Stimulated activated effector memory CD8-positive, alpha-beta T cell treated with anti-CD3 and anti-CD28 coated beads, Interleukin-12 subunit alpha, Interleukin-12 subunit beta, amount 100 ng/mL, for 72 hours (primary cell): ENCODE results near the gene RIMS4.

Source experiments
- ATAC-seq: fragments of 150-1000 bp; cut with Tn5 transposase; 2 replicates; pipeline ENCODE4 v1.10.0; 2021
- DNase-seq, 2 donors: peaks; one replicate each; pipeline ENCODE4 v3.0.0; 2021 to 2022; ENCODE audit warnings: low spot score in 2 of 2
- H3K27ac Mint-ChIP-seq: one replicate; pipeline ENCODE4 v1.8.0; 2022; ENCODE audit warnings: mild to moderate bottlenecking, mixed read lengths
- H3K36me3 Mint-ChIP-seq: one replicate; pipeline ENCODE4 v1.8.0; 2022; ENCODE audit warnings: mild to moderate bottlenecking, mixed read lengths
- H3K4me1 Mint-ChIP-seq: one replicate; pipeline ENCODE4 v1.8.0; 2022; ENCODE audit warnings: mixed read lengths
- H3K4me3 Mint-ChIP-seq: one replicate; pipeline ENCODE4 v1.8.0; 2022; ENCODE audit warnings: mild to moderate bottlenecking, mixed read lengths
- H3K9me3 Mint-ChIP-seq: one replicate; pipeline ENCODE4 v1.8.0; 2022; ENCODE audit warnings: mixed read lengths

Gene RIMS4

GRCh38 chr20:44810391-44811149, at the start of gene RIMS4:
RIMS4 (minus strand) TSS chr20:44810546; CDS start chr20:44810271, 275 bp downstream.
- Mint-ChIP-seq H3K9me3 (no peaks in the 10 kb centered on the region), H3K27ac (no peak within 1 kb of the TSS), H3K36me3 (no peaks in the 10 kb centered on the region), H3K4me3 (peak within 1 kb of the TSS; percentile 61), H3K4me1 (peaks cover 15% of the 10 kb centered on the region)
- ATAC-seq, result peak; percentile 44
- no peak for DNase-seq

DNA sequence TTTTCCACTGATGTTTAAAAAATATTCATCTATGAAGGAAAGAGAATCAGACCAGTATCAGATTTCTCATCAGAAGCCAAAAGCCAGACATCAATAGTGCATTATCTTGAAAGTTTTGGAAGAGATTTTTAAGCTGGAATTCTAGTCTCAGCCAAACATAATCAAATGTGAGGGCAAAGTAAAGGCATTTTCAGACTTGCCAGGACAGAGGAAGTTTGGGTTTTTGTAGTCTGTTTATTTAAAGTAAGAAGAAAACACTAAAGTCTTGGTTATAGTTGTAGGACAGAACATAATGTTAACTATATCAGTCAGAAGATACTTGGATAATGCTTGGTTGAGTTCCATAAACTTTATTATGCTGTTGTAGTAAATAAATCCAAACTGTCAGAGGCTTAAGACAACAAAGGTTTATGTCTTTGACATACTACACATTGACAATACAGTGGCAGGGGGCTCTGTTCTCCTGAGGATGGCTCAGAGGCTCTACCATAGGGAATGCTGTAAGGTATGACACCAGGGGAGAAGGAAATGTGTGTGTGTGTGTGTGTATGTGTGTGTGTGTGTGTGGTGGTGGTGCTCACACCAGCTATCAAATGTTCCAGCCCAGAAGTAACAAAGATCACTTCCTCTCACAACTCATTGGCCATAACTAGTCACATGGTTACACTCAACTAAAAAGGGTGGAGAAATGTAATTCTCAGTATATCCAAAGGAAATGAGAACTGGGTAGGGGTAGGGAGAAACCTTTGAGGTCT, 48.4 kb upstream of the RIMS4 start:
- no peak overlapping the region for H3K4me3 Mint-ChIP-seq
- ATAC-seq (no peak), DNase-seq (no peak)
- H3K36me3 Mint-ChIP-seq, result no peaks in the 10 kb centered on the region
- no peak overlapping the region for H3K27ac Mint-ChIP-seq
- H3K4me1 Mint-ChIP-seq, result peaks cover 8% of the 10 kb centered on the region
- H3K9me3 Mint-ChIP-seq, result peaks cover 3% of the 10 kb centered on the region

DNA sequence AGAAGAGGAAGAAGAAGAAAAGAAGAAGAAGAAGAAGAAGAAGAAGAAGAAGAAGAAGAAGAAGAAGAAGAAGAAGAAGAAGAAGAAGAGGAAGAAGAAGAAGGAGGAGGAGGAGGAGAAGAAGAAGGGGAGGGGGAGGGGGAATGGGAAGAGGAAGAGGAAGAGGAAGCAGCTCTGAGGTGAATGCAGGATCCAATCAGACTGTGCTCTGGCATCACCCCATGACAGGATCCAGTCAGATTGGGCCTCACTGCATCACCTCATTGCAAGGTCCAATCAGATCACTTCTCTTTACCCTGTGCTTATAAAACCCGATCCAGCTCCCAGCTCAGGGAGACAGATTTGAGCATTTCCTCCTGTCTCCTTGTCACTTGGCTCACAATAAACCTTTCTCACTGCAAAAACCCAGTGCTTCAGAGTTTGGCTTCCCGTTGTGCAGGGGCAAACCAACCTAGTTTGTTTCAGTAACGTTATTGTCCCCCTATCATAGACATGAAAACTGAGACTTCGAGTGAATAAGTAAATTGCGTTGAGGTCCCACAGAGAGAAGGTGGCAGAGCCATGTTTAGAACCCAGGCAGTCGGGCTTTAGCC, 46.6 kb upstream of the RIMS4 start:
- ATAC-seq (no peak), DNase-seq (no peak)
- peaks cover 8% of the 10 kb centered on the region for H3K4me1 Mint-ChIP-seq
- no peak overlapping the region for H3K4me3 Mint-ChIP-seq
- H3K9me3 Mint-ChIP-seq, result peaks cover 3% of the 10 kb centered on the region
- no peak overlapping the region for H3K27ac Mint-ChIP-seq
- no peaks in the 10 kb centered on the region for H3K36me3 Mint-ChIP-seq

- Mint-ChIP-seq H3K4me3 (no peak overlapping the region), H3K27ac (no peak overlapping the region), H3K36me3 (no peaks in the 10 kb centered on the region), H3K9me3 (peaks cover 3% of the 10 kb centered on the region), H3K4me1 (peaks cover 8% of the 10 kb centered on the region)
- DNase-seq (no peak), ATAC-seq (no peak)
These were observed 46.1 kb upstream of the RIMS4 start for GRCh38 chr20:44856442-44856841.

- no peak overlapping the region for H3K4me3 Mint-ChIP-seq
- peaks cover under 1% of the 10 kb centered on the region for H3K9me3 Mint-ChIP-seq
- peaks cover 2% of the 10 kb centered on the region for H3K4me1 Mint-ChIP-seq
- no peaks in the 10 kb centered on the region for H3K36me3 Mint-ChIP-seq
- no peak overlapping the region for H3K27ac Mint-ChIP-seq
- DNase-seq, result no peak
- ATAC-seq, result no peak
These were observed 41.2 kb upstream of the RIMS4 start for GRCh38 chr20:44851545-44851944.

DNA sequence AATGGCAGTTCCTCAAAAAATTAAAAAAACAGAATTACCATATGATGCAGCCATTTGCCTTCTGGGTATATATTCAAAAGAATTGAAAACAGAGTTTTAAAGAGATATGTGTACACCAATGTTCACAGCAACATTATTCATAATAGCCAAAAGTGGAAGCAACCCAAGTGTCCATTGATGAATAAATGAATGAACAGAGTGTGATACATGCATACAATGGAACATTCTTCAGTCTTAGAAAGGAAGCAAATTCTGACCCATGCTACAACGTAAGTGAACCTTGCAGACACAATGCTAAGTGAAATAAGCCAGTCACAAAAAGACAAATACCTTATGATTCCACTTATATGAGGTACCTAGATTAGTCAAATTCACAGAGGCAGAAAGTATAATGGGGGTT, 40.5 kb upstream of the RIMS4 start:
- H3K27ac Mint-ChIP-seq, result no peak overlapping the region
- H3K4me1 Mint-ChIP-seq, result no peaks in the 10 kb centered on the region
- no peak overlapping the region for H3K4me3 Mint-ChIP-seq
- no peaks in the 10 kb centered on the region for H3K36me3 Mint-ChIP-seq
- DNase-seq (no peak), ATAC-seq (no peak)
- no peaks in the 10 kb centered on the region for H3K9me3 Mint-ChIP-seq

DNA sequence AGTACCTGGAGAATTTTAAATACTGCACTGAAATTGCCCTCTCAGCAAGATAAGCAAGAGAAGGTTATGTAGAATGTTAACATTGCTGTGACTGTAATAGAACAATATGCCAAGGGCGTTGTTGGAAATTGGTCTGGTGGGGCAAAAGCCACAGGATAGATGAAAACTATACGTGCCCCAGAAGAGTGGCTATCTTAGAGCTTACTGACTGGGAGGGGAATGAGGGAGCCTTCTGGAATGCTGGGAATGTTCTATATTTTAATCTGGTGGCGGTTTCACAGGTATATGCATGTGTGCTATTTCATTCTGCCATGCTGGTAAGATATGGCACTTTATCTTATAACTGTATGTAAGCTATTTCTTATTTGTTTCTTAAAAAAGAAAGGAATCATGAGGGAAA, 39.9 kb upstream of the RIMS4 start:
- Mint-ChIP-seq H3K27ac (no peak overlapping the region), H3K36me3 (no peaks in the 10 kb centered on the region), H3K4me3 (no peak overlapping the region), H3K4me1 (no peaks in the 10 kb centered on the region), H3K9me3 (no peaks in the 10 kb centered on the region)
- ATAC-seq (no peak), DNase-seq (no peak)

DNA sequence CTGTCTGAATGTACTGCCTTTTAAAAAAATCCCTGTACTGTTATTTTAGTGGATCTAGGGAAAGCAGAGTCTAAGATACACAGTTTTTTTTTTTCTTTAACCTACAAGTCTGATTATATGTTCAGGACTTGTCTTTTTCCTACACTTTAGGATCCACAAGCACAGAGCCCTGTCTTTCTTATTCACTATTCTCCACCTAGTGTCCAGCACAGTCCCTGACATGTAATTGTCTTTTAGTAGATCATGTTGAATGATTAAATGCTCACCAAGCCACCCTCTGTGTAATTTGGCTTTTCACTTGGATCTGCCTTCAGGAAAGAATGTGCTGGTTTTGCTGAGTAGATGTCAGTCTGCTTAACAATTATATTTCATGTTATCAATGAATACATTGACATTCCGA, 39.4 kb upstream of the RIMS4 start:
- Mint-ChIP-seq H3K4me3 (no peak overlapping the region), H3K36me3 (no peaks in the 10 kb centered on the region), H3K27ac (no peak overlapping the region), H3K4me1 (no peaks in the 10 kb centered on the region), H3K9me3 (no peaks in the 10 kb centered on the region)
- ATAC-seq (no peak), DNase-seq (no peak)

DNA sequence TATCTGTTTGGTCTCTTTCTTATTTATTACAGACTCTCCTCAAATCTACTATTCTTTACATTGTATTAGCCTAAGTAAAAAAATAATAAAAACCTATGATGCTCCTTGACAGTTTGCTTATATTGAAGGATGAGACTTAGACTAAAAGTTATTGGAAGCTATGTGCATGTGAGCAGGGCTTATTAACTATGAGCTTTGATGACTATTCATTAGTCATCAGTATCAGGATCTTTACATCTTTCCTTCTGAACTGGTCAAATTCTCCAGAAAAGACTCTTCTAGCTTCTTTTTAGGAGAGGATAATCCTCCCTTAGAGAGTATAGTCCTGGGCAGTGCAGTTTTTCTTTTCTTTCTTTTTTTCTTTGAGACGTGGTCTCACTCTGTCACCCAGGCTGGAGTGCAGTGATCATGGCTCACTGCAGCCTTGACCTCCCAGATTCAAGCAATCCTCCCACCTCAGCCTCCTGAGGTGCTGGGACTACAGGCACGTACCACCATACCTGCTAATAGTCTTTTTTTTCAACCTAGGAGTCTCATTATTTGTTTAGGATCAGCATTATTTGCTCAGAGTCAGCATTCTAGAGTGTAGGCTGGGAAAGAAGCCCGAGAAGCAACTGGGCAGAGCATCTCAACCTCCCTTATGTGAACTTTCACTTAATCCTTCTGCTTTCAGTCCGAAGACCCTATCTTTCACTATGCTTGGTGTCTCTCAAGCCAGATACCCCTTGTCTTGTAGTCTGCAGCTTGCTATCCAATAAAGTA, 38.1 kb upstream of the RIMS4 start:
- ATAC-seq (no peak), DNase-seq (no peak)
- H3K4me3 Mint-ChIP-seq, result no peak overlapping the region
- no peak overlapping the region for H3K27ac Mint-ChIP-seq
- H3K9me3 Mint-ChIP-seq, result no peaks in the 10 kb centered on the region
- no peaks in the 10 kb centered on the region for H3K36me3 Mint-ChIP-seq
- H3K4me1 Mint-ChIP-seq, result no peaks in the 10 kb centered on the region

DNA sequence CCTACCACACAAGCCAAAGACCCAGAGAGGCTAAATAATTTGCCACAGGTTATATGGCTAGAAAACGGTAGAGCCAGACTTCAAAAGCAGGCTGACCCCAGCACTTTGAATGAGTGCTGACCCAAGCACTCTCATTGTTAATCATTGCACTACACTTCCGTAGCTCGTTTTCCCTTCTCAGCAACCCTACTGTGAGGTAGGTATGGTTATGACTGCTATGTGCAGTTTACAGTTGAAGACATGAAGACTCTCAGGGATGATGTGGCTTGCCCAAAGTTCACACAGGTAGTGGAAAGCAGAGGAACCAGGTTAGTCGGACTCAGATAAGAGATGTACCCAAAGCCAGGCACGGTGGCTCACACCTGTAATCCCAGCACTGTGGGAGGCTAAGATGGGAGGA, 33.5 kb upstream of the RIMS4 start:
- H3K36me3 Mint-ChIP-seq, result no peaks in the 10 kb centered on the region
- no peaks in the 10 kb centered on the region for H3K4me1 Mint-ChIP-seq
- no peak overlapping the region for H3K27ac Mint-ChIP-seq
- H3K4me3 Mint-ChIP-seq, result no peak overlapping the region
- H3K9me3 Mint-ChIP-seq, result peaks cover 2% of the 10 kb centered on the region
- no peak for DNase-seq
- peak; percentile 85 for ATAC-seq

DNA sequence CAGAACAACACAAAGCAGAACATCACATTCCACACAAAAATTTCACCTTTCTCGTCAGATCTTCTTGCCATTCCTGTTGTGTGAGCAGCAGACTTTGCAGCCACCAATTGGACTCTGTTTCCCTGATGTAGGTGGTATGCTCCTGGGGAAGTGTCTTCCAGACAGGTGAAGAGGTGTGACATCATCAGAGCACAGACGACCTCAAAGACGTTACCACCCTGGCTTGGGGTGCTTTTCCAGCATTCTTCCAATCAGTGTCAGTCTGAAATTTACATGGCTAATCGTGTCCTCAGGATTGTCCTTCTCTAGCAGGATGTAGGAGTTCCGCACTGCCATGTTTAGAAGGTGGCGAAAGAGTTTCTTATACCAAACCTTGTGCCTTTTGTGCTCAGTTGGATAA, 31.6 kb upstream of the RIMS4 start:
- H3K4me3 Mint-ChIP-seq, result no peak overlapping the region
- no peak overlapping the region for H3K27ac Mint-ChIP-seq
- no peak for DNase-seq
- H3K36me3 Mint-ChIP-seq, result no peaks in the 10 kb centered on the region
- ATAC-seq, result no peak
- no peaks in the 10 kb centered on the region for H3K4me1 Mint-ChIP-seq
- peaks cover 2% of the 10 kb centered on the region for H3K9me3 Mint-ChIP-seq

DNA sequence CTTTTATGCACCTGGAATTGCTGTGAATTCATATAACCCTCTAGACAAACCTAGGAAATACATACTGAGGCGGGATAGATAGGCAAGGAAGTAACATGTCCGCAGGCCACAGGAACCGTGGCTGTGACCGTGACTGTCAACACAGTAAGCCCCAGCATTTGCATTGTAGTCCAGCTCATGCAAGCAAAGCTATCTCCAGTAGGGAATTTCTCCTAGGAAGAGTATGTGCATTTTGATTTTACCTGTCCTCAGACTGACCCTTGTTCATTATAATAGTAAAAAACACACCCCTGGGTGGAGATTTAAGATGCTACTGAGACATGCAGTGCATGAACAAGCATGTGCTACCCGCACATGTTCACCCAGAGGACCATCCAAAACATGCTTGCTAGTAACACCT, 30.5 kb upstream of the RIMS4 start:
- DNase-seq (no peak), ATAC-seq (no peak)
- Mint-ChIP-seq H3K4me1 (no peaks in the 10 kb centered on the region), H3K9me3 (peaks cover 2% of the 10 kb centered on the region), H3K27ac (no peak overlapping the region), H3K36me3 (no peaks in the 10 kb centered on the region), H3K4me3 (no peak overlapping the region)

DNA sequence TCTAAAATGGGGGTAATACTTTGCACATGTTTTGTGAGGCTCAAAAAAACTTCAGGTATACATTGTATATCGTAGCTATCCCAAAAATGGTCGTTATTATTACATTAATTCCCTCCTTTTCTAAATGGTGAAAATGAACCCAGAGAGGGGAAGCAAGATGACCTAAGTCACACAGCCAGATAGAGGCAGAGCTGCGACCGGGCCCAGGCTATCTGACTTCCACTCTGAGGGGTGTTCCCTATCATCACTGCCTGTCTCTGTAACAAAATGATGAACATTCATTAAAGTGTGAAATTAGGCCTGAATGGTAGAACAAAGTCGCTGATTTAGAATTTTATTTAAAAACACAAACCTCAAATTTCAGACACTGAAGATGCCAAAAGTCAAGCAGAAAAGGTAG, 29.1 kb upstream of the RIMS4 start:
- H3K36me3 Mint-ChIP-seq, result no peaks in the 10 kb centered on the region
- ATAC-seq (no peak), DNase-seq (no peak)
- peaks cover 2% of the 10 kb centered on the region for H3K9me3 Mint-ChIP-seq
- H3K27ac Mint-ChIP-seq, result no peak overlapping the region
- H3K4me1 Mint-ChIP-seq, result no peaks in the 10 kb centered on the region
- no peak overlapping the region for H3K4me3 Mint-ChIP-seq

- DNase-seq (no peak), ATAC-seq (no peak)
- no peaks in the 10 kb centered on the region for H3K4me1 Mint-ChIP-seq
- no peak overlapping the region for H3K27ac Mint-ChIP-seq
- H3K36me3 Mint-ChIP-seq, result no peaks in the 10 kb centered on the region
- H3K4me3 Mint-ChIP-seq, result no peak overlapping the region
- H3K9me3 Mint-ChIP-seq, result peaks cover 2% of the 10 kb centered on the region
These were observed 28.2 kb upstream of the RIMS4 start for GRCh38 chr20:44838521-44838920.

- peaks cover 2% of the 10 kb centered on the region for H3K9me3 Mint-ChIP-seq
These were observed 27.6 kb upstream of the RIMS4 start for GRCh38 chr20:44837946-44838345.

More at GRCh38 chr20:44837946-44838345, 27.6 kb upstream of the RIMS4 start:
- no peak for DNase-seq
- Mint-ChIP-seq H3K36me3 (no peaks in the 10 kb centered on the region), H3K4me1 (no peaks in the 10 kb centered on the region), H3K27ac (no peak overlapping the region), H3K4me3 (no peak overlapping the region)
- no peak for ATAC-seq
